ENCODE measurements around the gene PCDH9. TPM values are rescaled to one million over a fixed set of nuclear protein-coding genes. Genes with fewer than 3 reads are reported as not detected.

The PCDH9 gene
- total RNA-seq, 1 donor from 2014 or later, result 1.7 TPM

- H3K4me1 Mint-ChIP-seq (ENCODE audit: low read depth), result no peaks in the 10 kb centered on the region
- H3K27ac Mint-ChIP-seq, result no peak overlapping the region
- TF ChIP-seq, protein P1, sequence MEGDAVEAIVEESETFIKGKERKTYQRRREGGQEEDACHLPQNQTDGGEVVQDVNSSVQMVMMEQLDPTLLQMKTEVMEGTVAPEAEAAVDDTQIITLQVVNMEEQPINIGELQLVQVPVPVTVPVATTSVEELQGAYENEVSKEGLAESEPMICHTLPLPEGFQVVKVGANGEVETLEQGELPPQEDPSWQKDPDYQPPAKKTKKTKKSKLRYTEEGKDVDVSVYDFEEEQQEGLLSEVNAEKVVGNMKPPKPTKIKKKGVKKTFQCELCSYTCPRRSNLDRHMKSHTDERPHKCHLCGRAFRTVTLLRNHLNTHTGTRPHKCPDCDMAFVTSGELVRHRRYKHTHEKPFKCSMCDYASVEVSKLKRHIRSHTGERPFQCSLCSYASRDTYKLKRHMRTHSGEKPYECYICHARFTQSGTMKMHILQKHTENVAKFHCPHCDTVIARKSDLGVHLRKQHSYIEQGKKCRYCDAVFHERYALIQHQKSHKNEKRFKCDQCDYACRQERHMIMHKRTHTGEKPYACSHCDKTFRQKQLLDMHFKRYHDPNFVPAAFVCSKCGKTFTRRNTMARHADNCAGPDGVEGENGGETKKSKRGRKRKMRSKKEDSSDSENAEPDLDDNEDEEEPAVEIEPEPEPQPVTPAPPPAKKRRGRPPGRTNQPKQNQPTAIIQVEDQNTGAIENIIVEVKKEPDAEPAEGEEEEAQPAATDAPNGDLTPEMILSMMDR (IDR thresholded peaks at IDR 0.05; ENCODE audit: unreplicated experiment), result no peak
- no peak overlapping the region for H3K4me3 Mint-ChIP-seq (ENCODE audit: low read depth)
- H3K27me3 Mint-ChIP-seq, result no peaks in the 10 kb centered on the region
- H3K36me3 Mint-ChIP-seq (ENCODE audit: insufficient read depth), result no peaks in the 10 kb centered on the region
- no peaks in the 10 kb centered on the region for H3K9me3 Mint-ChIP-seq (ENCODE audit: low read depth)
- DNase-seq (ENCODE audit: low spot score, unreplicated experiment), result no peak
These were observed 259.1 kb downstream of the PCDH9 start for GRCh38 chr13:66971004-66971403.

GRCh38 chr13:66969291-66969690 lies 260.8 kb downstream of the PCDH9 start:
- Mint-ChIP-seq H3K4me3 (ENCODE audit: low read depth) (no peak overlapping the region), H3K27me3 (no peaks in the 10 kb centered on the region), H3K4me1 (ENCODE audit: low read depth) (no peaks in the 10 kb centered on the region), H3K9me3 (ENCODE audit: low read depth) (no peaks in the 10 kb centered on the region), H3K27ac (no peak overlapping the region), H3K36me3 (ENCODE audit: insufficient read depth) (no peaks in the 10 kb centered on the region)
- TF ChIP-seq, protein P1 (IDR thresholded peaks at IDR 0.05; ENCODE audit: unreplicated experiment), result no peak
- no peak for DNase-seq (ENCODE audit: low spot score, unreplicated experiment)

DNA sequence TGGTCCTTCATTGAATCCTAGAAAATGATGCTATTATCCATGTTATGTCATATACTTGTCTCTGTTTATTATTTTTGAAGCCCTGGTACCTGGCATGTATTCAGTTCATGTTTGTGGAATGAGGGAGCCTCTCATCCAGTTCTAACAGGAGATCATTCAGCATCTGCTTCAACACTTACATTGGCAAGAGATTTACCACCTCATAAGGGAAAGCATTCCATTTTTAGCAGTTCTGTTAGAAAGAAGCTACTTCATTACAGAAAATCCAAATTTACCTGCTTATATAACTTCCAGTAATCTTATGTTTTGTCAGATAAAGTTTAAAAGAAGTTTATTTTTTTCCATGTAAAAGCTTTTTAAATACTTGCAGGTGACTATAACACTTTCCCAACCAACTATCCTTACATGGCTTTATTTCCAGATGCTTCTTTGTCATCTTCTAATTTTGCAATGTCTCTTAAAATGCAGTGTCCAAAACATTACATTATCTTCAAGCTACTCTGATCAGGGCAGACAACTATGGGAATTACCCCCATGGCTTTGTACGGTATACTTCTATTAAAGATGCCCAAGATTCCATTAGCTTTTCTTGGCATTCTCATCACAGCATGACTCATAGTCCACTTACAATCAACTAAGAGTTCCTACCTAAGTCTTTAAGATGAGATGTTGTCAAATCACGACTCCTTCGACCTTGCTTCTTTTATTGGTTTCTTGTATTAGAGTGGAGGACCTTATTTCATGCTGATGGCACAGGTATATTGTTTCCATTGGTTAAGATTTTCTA lies 262.1 kb downstream of the PCDH9 start:
- TF ChIP-seq, protein P1 (IDR thresholded peaks at IDR 0.05; ENCODE audit: unreplicated experiment), result no peak
- Mint-ChIP-seq H3K4me1 (ENCODE audit: low read depth) (no peaks in the 10 kb centered on the region), H3K4me3 (ENCODE audit: low read depth) (no peak overlapping the region), H3K27ac (no peak overlapping the region), H3K36me3 (ENCODE audit: insufficient read depth) (no peaks in the 10 kb centered on the region), H3K9me3 (ENCODE audit: low read depth) (no peaks in the 10 kb centered on the region), H3K27me3 (no peaks in the 10 kb centered on the region)
- DNase-seq (ENCODE audit: low spot score, unreplicated experiment), result no peak

DNA sequence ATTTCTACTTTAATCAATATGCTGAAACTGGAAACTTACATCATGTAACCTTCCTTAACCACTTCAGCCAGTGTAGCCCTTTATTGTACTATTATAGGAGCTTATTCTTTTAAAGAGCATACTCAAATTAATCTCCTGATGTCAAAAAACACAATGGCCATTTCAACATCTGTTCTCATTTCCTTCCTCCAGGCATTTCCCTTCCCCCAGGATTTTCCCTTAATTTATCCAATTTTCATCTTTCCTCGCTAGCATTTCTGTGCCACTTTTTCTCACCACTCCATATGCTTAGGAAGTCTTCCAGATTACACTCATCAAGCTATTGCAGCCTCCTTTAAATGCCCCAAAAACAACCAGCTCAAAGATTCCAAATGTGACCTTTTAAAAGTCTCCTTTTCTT lies 265.0 kb downstream of the PCDH9 start:
- no peaks in the 10 kb centered on the region for H3K4me1 Mint-ChIP-seq (ENCODE audit: low read depth)
- H3K36me3 Mint-ChIP-seq (ENCODE audit: insufficient read depth), result no peaks in the 10 kb centered on the region
- no peaks in the 10 kb centered on the region for H3K27me3 Mint-ChIP-seq
- DNase-seq (ENCODE audit: low spot score, unreplicated experiment), result no peak
- H3K27ac Mint-ChIP-seq, result no peak overlapping the region
- H3K9me3 Mint-ChIP-seq (ENCODE audit: low read depth), result no peaks in the 10 kb centered on the region
- TF ChIP-seq, protein P1 (IDR thresholded peaks at IDR 0.05; ENCODE audit: unreplicated experiment), result no peak
- H3K4me3 Mint-ChIP-seq (ENCODE audit: low read depth), result no peak overlapping the region

DNA sequence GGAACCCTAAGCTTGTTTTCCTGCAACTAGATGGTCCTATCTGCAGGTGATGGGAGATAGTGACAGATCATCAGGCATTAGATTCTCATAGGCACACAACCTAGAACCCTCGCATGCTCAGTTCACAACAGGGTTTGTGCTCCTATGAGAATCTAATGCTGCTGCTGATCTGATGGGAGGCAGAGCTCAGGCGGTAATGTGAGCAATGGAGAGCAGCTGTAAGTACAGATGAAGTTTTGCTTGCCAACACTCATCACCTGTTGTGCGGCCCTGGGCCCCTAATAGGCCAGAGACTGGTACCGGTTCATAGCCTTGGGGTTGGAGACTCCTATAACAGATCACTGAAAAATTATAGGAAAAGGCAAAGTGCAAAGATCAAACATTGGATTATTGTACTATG lies 267.2 kb downstream of the PCDH9 start:
- Mint-ChIP-seq H3K27me3 (no peaks in the 10 kb centered on the region), H3K27ac (no peak overlapping the region), H3K36me3 (ENCODE audit: insufficient read depth) (no peaks in the 10 kb centered on the region), H3K4me3 (ENCODE audit: low read depth) (no peak overlapping the region), H3K9me3 (ENCODE audit: low read depth) (no peaks in the 10 kb centered on the region), H3K4me1 (ENCODE audit: low read depth) (no peaks in the 10 kb centered on the region)
- TF ChIP-seq, protein P1 (IDR thresholded peaks at IDR 0.05; ENCODE audit: unreplicated experiment), result no peak
- DNase-seq (ENCODE audit: low spot score, unreplicated experiment), result no peak
